ENCODE data around the gene CDC42EP2. TPM values are rescaled to one million over a fixed set of nuclear protein-coding genes. Genes with fewer than 3 reads are reported as not detected.

Gene CDC42EP2
- total RNA-seq, 1 experiment from 2014 or later: 2.9 TPM

GRCh38 chr11:65297026-65297672, 17.5 kb upstream of the CDC42EP2 start:
- DNase-seq (ENCODE audit: low read depth): no peak

DNA sequence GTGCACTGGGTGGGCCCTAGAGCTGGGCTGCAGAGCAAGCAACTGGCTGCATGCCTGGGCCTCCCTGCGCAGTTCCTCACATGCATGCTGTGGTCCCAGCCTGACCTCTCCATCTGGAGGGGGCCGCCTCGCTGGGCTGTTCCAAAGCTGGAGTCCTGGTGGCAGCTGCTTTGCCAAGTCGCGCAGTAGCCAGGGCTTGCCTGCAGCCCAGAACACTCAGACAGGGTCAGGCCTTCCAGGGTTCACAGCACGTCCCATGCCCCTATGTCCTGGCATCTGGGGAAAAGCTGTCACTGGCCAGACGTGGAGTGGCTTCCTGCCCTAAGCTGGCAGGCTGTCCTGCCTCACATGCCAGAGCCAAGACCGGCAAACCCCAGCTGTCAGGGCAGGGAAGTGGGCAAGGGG, 16.5 kb upstream of the CDC42EP2 start:
- no peak for DNase-seq (ENCODE audit: low read depth)

DNA sequence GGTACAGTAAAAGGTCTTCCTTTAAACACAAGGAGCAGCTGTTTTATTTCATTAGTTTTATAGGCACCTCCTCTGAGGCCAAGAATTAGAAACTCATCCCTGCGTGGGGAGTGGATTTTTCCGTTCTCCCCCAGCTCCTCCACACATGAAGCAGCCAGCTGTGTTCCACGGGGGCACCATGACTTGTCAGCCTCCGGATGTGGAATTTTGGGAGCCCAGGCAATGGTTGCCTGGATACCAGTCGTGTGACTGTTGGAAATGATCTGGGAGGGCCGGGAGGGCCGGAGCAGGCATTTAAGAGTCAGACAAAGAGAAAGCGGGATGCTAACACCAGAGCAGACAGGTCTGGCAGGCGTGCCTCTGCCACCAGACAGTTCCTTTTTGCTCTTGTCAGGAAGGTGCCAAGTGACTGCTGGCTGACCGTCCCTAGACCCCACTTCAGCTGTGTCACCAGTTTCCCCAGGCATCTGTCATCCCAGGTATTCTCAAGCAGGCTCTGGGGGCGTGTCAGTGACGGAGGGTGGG, 15.9 kb upstream of the CDC42EP2 start:
- DNase-seq (ENCODE audit: low read depth): no peak

GRCh38 chr11:65300621-65301275, 13.9 kb upstream of the CDC42EP2 start:
- no peak for DNase-seq (ENCODE audit: low read depth)

GRCh38 chr11:65301491-65302329, 13.0 kb upstream of the CDC42EP2 start:
- no peak for DNase-seq (ENCODE audit: low read depth)

DNA sequence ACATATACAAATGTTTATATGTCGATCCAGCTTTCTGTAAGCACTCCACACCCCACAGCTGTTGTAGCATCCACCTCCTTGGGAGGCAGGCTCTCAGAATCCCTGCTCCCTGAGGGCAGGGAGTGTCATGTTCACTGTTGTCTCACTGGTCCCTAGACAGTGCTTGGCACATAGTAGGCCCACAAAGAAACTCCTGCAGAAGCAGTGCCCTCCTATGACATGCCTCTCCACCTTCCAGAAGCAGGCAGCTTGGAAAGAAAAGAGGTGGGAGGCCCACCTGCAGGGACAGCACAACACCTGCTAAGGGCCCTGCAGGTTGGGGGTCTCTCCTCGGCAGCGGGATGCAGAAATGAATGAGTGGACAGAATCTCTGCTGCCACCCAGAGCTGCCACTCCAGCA, 11.1 kb upstream of the CDC42EP2 start:
- DNase-seq (ENCODE audit: low read depth): no peak

- DNase-seq (ENCODE audit: low read depth): no peak
Measured at GRCh38 chr11:65304110-65304509, 10.6 kb upstream of the CDC42EP2 start.

DNA sequence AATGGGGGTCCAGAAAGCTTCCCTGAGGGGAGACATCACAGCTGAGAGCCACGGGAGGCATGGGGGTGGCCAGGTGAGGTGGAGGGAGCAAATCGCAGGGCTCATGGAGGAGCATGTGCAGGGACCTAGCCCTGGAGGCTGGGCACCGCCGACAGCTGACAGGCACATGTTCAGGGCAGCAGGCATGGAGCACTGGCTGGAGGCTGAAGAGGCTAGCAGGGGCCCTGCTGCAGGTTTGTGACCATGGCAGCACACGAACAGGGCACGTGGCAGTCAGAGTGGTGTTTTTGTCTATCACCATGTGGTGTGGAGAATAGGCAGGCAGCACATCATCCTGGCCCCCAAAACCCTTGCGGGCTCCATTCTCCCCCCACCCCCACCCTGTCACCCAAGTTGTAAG, 10.1 kb upstream of the CDC42EP2 start:
- DNase-seq (ENCODE audit: low read depth): no peak

- DNase-seq (ENCODE audit: low read depth): no peak
Measured at GRCh38 chr11:65305501-65306268, 9.0 kb upstream of the CDC42EP2 start.

- DNase-seq (ENCODE audit: low read depth): peak; percentile 33
Measured at GRCh38 chr11:65307298-65308229, 7.1 kb upstream of the CDC42EP2 start.

DNA sequence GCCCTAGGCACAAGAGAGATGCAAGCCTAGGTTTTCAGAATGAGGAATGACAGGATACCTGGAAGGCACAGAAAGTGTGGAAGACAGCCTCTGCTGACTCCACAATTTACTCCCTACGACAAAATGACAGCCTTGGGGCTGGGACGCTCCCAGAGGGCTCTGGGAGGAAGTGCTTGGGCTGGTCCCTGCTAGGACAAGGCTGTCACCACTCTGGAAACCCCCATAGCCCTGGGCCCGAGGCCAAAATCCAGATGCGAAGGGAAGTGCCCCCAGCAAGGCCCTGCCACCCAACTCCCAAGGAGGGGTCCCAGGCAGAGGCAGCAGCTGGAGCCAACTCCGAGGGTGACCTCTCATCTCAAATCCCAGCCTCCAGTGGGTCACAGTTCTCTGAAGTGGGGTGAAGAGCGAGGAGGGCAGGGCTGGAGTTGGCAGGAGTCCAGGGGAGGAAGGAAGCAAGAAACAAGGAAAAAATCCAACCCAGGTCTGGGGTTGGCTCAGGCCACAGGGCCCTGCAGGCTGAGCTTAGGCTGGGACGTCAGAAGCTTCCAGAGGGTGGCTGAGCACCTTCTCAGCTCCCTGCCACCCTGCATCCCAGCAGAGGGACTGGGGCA, 6.3 kb upstream of the CDC42EP2 start:
- DNase-seq (ENCODE audit: low read depth): peak; percentile 39

GRCh38 chr11:65309006-65309405, 5.7 kb upstream of the CDC42EP2 start:
- no peak for DNase-seq (ENCODE audit: low read depth)

- no peak for DNase-seq (ENCODE audit: low read depth)
Measured at GRCh38 chr11:65310215-65310614, 4.5 kb upstream of the CDC42EP2 start.

- DNase-seq (ENCODE audit: low read depth): no peak
Measured at GRCh38 chr11:65310736-65311135, 3.9 kb upstream of the CDC42EP2 start.

DNA sequence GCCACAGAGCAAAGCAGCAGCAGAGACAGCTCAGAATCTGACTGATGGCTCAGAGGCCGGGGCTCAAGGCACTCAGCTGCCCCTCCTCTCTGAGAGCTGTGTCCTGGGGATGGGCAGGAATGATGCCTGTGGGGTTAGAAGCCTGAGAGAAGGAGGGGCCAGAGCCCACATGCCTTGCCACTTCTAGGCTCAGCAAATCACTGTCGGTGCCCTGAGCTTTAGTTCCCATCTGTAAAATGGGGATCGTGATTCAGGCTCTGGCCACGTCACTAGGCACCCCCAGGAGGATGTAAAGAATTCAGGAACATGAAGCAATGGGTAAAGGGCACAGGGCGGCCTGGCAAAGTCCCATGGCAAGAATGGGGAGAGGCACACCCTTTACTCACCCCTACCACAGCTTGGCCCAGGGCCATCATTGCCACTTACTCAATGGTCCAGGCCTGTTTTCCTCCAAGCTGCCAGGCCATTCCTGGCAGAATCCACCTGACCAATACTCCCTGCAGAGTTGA, 3.4 kb upstream of the CDC42EP2 start:
- peak; percentile 70 for DNase-seq (ENCODE audit: low read depth)

DNA sequence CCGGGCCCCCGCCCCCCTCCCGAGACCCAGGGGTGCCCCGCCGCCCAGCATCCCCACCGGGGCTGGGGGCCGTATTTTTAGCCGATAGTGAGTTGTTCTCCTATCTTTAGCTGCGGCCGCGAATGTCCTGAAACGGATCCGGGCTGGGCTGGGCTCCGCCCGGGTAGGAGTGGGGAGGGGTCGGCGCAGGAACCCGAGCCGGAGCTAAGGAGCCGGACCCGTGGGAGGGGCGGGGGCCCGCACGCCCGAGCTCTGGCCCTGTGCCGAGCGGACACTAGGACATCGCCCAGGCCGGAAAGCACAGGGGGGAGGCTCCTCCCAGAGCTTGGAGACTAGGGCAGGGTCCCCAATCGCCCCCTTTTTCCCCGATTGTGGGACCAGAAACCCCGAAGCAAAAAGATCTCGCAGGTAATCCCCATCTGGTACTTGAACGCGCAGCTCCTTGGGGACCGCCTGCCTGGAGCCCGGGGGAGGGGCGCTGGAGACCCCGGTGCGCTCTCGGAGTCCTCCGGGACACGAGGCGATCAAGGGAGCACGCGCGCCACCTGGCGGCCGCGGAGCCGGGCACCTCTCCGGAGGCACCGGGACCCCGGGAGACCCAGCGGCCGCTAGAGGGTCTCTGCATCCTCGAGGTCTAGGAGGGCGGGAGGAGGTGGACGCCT, 669 bp downstream of the CDC42EP2 start:
- peak; percentile 87 for DNase-seq (ENCODE audit: low read depth)

DNA sequence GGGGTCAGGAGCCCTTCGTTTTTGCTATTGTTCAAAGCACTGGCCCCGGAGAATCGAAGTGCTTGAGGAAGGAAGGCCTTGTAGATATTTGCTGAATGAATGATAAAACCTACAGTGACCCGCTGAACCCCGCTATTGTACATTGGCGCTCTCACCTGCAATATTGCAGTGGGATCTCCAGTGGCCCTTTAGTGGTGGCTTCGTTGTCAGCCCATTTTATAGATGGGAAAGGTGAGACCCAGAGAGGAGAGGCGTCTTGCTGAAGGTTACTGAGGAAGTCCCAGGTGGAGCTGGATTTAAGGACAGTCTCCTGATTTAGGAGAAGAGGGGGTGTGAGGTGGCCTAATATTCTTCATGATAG, 1.2 kb downstream of the CDC42EP2 start:
- DNase-seq (ENCODE audit: low read depth): no peak

GRCh38 chr11:65316227-65317024, 1.8 kb downstream of the CDC42EP2 start:
- peak; percentile 74 for DNase-seq (ENCODE audit: low read depth)
